DND-41 (cell line): ENCODE data around the gene SIX3.

ENCODE experiments used
- ATAC-seq: fragments of 200-7000 bp; cut with Tn5 transposase; 3 replicates; pipeline ENCODE4 v1.9.1; 2021; ENCODE audit warnings: low read depth; ENCODE audit not compliant: insufficient read depth
- DNase-seq: peaks from one replicate; pipeline ENCODE4 v3.0.0-alpha.2; 2020
- H2AFZ ChIP-seq: 2 replicates; pipeline ENCODE4 v1.6.0; 2012; ENCODE audit warnings: low read depth, low read length
- H3K27ac ChIP-seq: 2 replicates; pipeline ENCODE4 v1.5.1; 2012; ENCODE audit warnings: low read length, inconsistent platforms
- H3K27me3 ChIP-seq: fragments of 200-600 bp; sonication (generic); 2 replicates; pipeline ENCODE4 v1.6.0; 2012; ENCODE audit warnings: low read length, mild to moderate bottlenecking, inconsistent platforms; ENCODE audit not compliant: insufficient read depth, poor library complexity
- H3K36me3 ChIP-seq: 2 replicates; pipeline ENCODE4 v1.5.1; 2012; ENCODE audit warnings: low read length, inconsistent platforms; ENCODE audit not compliant: insufficient read depth
- H3K4me1 ChIP-seq: 2 replicates; pipeline ENCODE4 v1.5.1; 2012; ENCODE audit warnings: mild to moderate bottlenecking, low read length; ENCODE audit not compliant: insufficient read depth
- H3K4me2 ChIP-seq: 2 replicates; pipeline ENCODE4 v1.6.0; 2012; ENCODE audit warnings: mild to moderate bottlenecking, moderate library complexity, low read length, inconsistent platforms; ENCODE audit not compliant: insufficient read depth
- H3K4me3 ChIP-seq, 2 experiments: fragments of 200-600 bp in 1 of 2; shearing (Covaris generic) in 1 of 2; 2 replicates each; pipeline ENCODE4 v1.5.1; 2012 to 2016; ENCODE audit warnings: inconsistent platforms in 2 of 2, low read length in 2 of 2, mild to moderate bottlenecking in 2 of 2, low read depth in 1 of 2, moderate library complexity in 1 of 2
- H3K79me2 ChIP-seq: 2 replicates; pipeline ENCODE4 v1.6.0; 2012; ENCODE audit warnings: low read length, inconsistent platforms; ENCODE audit not compliant: insufficient read depth
- H3K9ac ChIP-seq: 2 replicates; pipeline ENCODE4 v1.6.0; 2012; ENCODE audit warnings: low read depth, mild to moderate bottlenecking, inconsistent platforms, low read length, moderate library complexity
- H3K9me3 ChIP-seq: 2 replicates; pipeline ENCODE4 v1.5.1; 2012; ENCODE audit warnings: low read length, moderate library complexity, mild to moderate bottlenecking, inconsistent platforms; ENCODE audit not compliant: insufficient read depth, severe bottlenecking
- H4K20me1 ChIP-seq: 2 replicates; pipeline ENCODE4 v1.6.0; 2012; ENCODE audit warnings: low read length; ENCODE audit not compliant: insufficient read depth
- CTCF ChIP-seq: IDR thresholded peaks from 2 replicates; pipeline ENCODE4 v1.5.1; 2012; ENCODE audit warnings: borderline replicate concordance, low read length, moderate library complexity, mild to moderate bottlenecking; ENCODE audit not compliant: poor library complexity, severe bottlenecking; ENCODE audit errors: extremely low read depth
- EZH2 ChIP-seq: IDR thresholded peaks from 3 replicates; pipeline ENCODE4 v1.6.1; 2012; ENCODE audit warnings: borderline replicate concordance, low read depth, mild to moderate bottlenecking, moderate library complexity, low read length, inconsistent platforms; ENCODE audit not compliant: severe bottlenecking

Gene SIX3

GRCh38 chr2:44932564-44933392, 8.7 kb upstream of the SIX3 start:
- TF ChIP-seq CTCF (no peak), EZH2 (no peak)
- Histone ChIP-seq H4K20me1 (no peaks in the 10 kb centered on the region), H3K79me2 (no peaks in the 10 kb centered on the region), H3K27me3 (peaks cover 6% of the 10 kb centered on the region), H3K4me2 (no peak overlapping the region), H3K9me3 (no peaks in the 10 kb centered on the region), H3K4me1 (no peaks in the 10 kb centered on the region), H2AFZ (no peak overlapping the region), H3K27ac (no peak overlapping the region), H3K9ac (no peak overlapping the region), H3K4me3 (no peak overlapping the region), H3K36me3 (no peaks in the 10 kb centered on the region)
- ATAC-seq, result no peak
- no peak for DNase-seq

GRCh38 chr2:44933434-44933951, 8.0 kb upstream of the SIX3 start:
- ATAC-seq (no peak), DNase-seq (no peak)
- H3K27ac ChIP-seq, result no peak overlapping the region
- no peaks in the 10 kb centered on the region for H3K36me3 ChIP-seq
- H3K9me3 ChIP-seq, result no peaks in the 10 kb centered on the region
- no peak overlapping the region for H3K4me2 ChIP-seq
- no peaks in the 10 kb centered on the region for H3K4me1 ChIP-seq
- TF ChIP-seq CTCF, result no peak
- no peak for TF ChIP-seq EZH2
- H3K79me2 ChIP-seq, result no peaks in the 10 kb centered on the region
- no peak overlapping the region for H2AFZ ChIP-seq
- no peak overlapping the region for H3K4me3 ChIP-seq
- H3K9ac ChIP-seq, result no peak overlapping the region
- H3K27me3 ChIP-seq, result peaks cover 6% of the 10 kb centered on the region
- H4K20me1 ChIP-seq, result no peaks in the 10 kb centered on the region

DNA sequence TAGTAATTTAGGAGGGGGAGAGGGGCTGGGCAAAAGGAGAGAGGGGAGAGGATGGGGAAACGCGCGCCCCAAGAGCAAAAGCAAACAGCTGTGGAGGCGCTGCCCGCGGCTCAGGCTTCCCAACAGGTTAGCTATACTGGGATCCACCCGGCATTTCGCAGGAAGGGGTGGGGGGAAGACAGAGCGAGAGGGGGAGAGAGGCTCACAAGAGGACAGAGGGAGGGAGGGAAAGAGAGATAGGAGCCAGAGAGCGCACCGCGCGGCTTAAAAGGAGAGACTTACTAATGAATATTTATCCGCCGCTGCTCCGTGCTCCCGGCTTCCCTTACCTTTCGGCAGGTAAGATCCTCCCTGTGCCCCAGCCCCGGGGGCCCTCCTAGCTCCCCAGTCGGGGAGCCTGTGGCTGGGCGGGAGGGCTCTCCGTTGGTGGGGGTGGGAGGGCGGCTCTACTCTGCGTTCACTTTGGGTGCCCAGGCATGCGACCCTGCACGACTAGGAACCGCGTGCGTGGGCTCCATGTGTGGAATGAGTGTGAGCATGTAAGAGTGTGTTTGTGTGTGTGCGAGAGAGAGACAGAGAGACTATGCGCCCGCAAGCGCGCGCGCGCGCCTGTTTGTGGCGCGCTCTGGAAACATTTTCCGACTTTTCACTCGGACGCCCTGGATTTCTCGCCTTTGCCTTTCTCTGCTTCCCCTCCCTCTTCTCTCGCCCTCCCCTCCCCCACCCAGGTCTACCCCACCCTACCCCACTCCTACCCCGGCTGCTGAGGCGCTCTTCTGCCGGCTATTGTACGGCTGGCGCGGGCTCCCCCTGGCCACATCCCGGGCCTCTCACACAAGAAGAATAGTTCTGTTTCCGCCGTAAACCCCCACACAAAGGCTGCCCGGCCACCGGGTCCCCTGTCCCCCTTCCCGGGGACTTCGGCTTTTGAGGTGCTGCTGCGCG, 7.2 kb upstream of the SIX3 start:
- Histone ChIP-seq H3K9me3 (no peaks in the 10 kb centered on the region), H3K27ac (no peak overlapping the region), H3K9ac (no peak overlapping the region), H3K4me3 (no peak overlapping the region), H3K27me3 (peaks cover 6% of the 10 kb centered on the region), H2AFZ (no peak overlapping the region), H3K4me2 (no peak overlapping the region), H3K36me3 (no peaks in the 10 kb centered on the region), H3K4me1 (no peaks in the 10 kb centered on the region), H3K79me2 (no peaks in the 10 kb centered on the region), H4K20me1 (no peaks in the 10 kb centered on the region)
- DNase-seq, result no peak
- no peak for ATAC-seq
- TF ChIP-seq CTCF (no peak), EZH2 (no peak)
